CD4-positive, alpha-beta T cell (primary cell): ENCODE results near the gene PPIF. TPM values are rescaled to one million over a fixed set of nuclear protein-coding genes. Genes with fewer than 3 reads are reported as not detected.
A peak's percentile ranks its signal among the peaks of the same experiment; 100 is the strongest.

Experiments used
- ATAC-seq: fragments of 200-7000 bp; cut with Tn5 transposase; one replicate; pipeline ENCODE4 v1.10.0; 2022; ENCODE audit warnings: mild to moderate bottlenecking; ENCODE audit not compliant: poor library complexity
- CTCF ChIA-PET: fragments of 350-600 bp; sonication (Branson Sonifier 250); formaldehyde crosslinking; loops from one replicate; lab custom pipeline; 2021; ENCODE audit warnings: antibody characterized with exemption, inconsistent platforms; lab: Charles Lee
- POLR2A ChIA-PET: fragments of 350-600 bp; sonication (Branson Sonifier 250); formaldehyde crosslinking; loops from one replicate; lab custom pipeline; 2021; ENCODE audit warnings: antibody characterized with exemption, inconsistent platforms; lab: Charles Lee
- DNase-seq, 14 experiments: peaks; one replicate each; pipeline ENCODE4 v3.0.0-alpha.2; 2013 to 2020; ENCODE audit warnings: mixed read lengths in 2 of 14
- H3K27ac ChIP-seq, 2 donors: one replicate each; pipeline versions ENCODE4 v1.5.1 to v1.7.0; 2013; ENCODE audit warnings: low read length in 2 of 2, low read depth in 1 of 2, mild to moderate bottlenecking in 1 of 2
- H3K27me3 ChIP-seq, 2 experiments: 1 replicate in 1 of 2; 2 replicates in 1 of 2; pipeline versions ENCODE4 v1.6.1 to v1.7.0; 2013; ENCODE audit warnings: low read length in 2 of 2, control low read depth in 1 of 2, mild to moderate bottlenecking in 1 of 2, moderate library complexity in 1 of 2; ENCODE audit not compliant: insufficient read depth in 2 of 2, control insufficient read depth in 1 of 2
- H3K36me3 ChIP-seq: one replicate; pipeline ENCODE4 v1.6.1; 2013; ENCODE audit warnings: low read length, control low read depth; ENCODE audit not compliant: insufficient read depth
- H3K4me1 ChIP-seq: one replicate; pipeline ENCODE4 v1.6.1; 2013; ENCODE audit warnings: low read length, control low read depth; ENCODE audit not compliant: insufficient read depth
- H3K4me3 ChIP-seq: one replicate; pipeline ENCODE4 v1.5.1; 2013; ENCODE audit warnings: mild to moderate bottlenecking, low read length, moderate library complexity
- H3K9me3 ChIP-seq, 2 experiments: 1 replicate in 1 of 2; 2 replicates in 1 of 2; pipeline versions ENCODE4 v1.6.1 to v1.7.0; 2013; ENCODE audit warnings: low read length in 2 of 2, mild to moderate bottlenecking in 2 of 2, control low read depth in 1 of 2, moderate library complexity in 1 of 2; ENCODE audit not compliant: control insufficient read depth in 1 of 2, insufficient read depth in 1 of 2
- H3K27ac Mint-ChIP-seq: one replicate; pipeline ENCODE4 v1.8.0; 2020; ENCODE audit warnings: mixed read lengths
- H3K27me3 Mint-ChIP-seq: one replicate; pipeline ENCODE4 v1.8.0; 2021; ENCODE audit warnings: mixed read lengths
- H3K36me3 Mint-ChIP-seq: one replicate; pipeline ENCODE4 v1.8.0; 2021; ENCODE audit warnings: low read depth, mixed read lengths
- H3K4me1 Mint-ChIP-seq: one replicate; pipeline ENCODE4 v1.8.0; 2021; ENCODE audit warnings: low read depth, mixed read lengths
- H3K4me3 Mint-ChIP-seq: one replicate; pipeline ENCODE4 v1.8.0; 2020; ENCODE audit warnings: mild to moderate bottlenecking, mixed read lengths
- H3K9me3 Mint-ChIP-seq: one replicate; pipeline ENCODE4 v1.8.0; 2020; ENCODE audit warnings: mixed read lengths
- intact Hi-C, 2 experiments: fragments of 100-400 bp; cut with DNase I in 1 of 2; cut with micrococcal nuclease in 1 of 2; formaldehyde crosslinking; loops; one replicate each; pipeline versions ENCODE4 v1.15.1 to v1.9.0; 2023 to 2025; cut with DNase I, micrococcal nuclease
- total RNA-seq, 174 experiments: library from RNA in 2 of 174; stranded (reverse) in 2 of 174; gene quantifications; one replicate each; pipeline ENCODE4 v1.2.3 and lab custom pipeline; 2021 to 2026
- TF ChIP-seq, protein P1 (sequence below): fragments of 200-600 bp; IDR thresholded peaks from one replicate; pipeline ENCODE4 v1.8.0; 2022; ENCODE audit warnings: antibody characterized with exemption, mild to moderate bottlenecking

PPIF gene
- total RNA-seq, 2 experiments from 2014 or later = 42.4 to 42.7 TPM

DNA sequence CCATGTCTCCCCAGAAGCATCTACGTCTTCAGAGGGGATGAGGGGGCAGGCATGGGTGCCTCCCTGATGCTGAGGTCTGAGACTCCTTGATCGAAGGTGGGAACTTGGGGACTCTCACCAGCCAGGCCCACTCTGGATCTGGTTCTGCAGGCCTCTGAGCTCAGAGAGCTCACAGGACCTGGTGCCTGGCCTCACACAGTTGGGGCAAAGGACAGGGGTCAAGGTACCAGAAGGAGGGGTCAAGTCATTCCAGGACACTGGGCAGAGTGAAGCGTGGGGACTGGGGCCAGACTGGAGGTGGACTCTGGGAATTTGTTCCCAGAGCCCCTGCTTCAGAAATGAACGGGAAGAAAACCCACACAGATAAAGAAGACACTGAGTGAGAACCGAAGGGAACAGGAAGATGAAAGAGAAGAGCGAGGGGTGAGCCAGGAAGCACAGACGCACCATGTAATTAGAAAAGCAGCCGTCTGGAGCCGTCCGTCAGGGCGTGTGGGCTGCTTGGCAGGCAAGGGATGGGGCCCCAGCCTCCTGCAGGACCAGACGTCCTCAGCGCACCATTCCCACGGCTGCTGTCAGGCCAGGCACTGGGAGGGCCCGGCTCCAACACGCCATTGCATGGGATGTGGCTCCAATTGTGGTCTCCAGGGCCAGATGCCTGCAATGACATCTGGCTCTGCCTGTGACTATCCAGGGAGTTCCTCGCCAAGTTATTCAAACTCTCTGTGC lies 50.5 kb downstream of the PPIF start:
- H3K4me1 ChIP-seq = peaks cover 5% of the 10 kb centered on the region
- no peaks in the 10 kb centered on the region for H3K36me3 ChIP-seq
- Mint-ChIP-seq H3K36me3 (no peaks in the 10 kb centered on the region), H3K4me1 (no peaks in the 10 kb centered on the region), H3K9me3 (no peaks in the 10 kb centered on the region), H3K4me3 (no peak overlapping the region), H3K27me3 (no peaks in the 10 kb centered on the region), H3K27ac (no peak overlapping the region)
- H3K27ac ChIP-seq = no peak overlapping the region
- TF ChIP-seq, protein P1, sequence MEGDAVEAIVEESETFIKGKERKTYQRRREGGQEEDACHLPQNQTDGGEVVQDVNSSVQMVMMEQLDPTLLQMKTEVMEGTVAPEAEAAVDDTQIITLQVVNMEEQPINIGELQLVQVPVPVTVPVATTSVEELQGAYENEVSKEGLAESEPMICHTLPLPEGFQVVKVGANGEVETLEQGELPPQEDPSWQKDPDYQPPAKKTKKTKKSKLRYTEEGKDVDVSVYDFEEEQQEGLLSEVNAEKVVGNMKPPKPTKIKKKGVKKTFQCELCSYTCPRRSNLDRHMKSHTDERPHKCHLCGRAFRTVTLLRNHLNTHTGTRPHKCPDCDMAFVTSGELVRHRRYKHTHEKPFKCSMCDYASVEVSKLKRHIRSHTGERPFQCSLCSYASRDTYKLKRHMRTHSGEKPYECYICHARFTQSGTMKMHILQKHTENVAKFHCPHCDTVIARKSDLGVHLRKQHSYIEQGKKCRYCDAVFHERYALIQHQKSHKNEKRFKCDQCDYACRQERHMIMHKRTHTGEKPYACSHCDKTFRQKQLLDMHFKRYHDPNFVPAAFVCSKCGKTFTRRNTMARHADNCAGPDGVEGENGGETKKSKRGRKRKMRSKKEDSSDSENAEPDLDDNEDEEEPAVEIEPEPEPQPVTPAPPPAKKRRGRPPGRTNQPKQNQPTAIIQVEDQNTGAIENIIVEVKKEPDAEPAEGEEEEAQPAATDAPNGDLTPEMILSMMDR = no peak
- DNase-seq (no peak), ATAC-seq (no peak)
- CTCF ChIA-PET = no interaction called here
- H3K27me3 ChIP-seq = no peaks in the 10 kb centered on the region
- H3K4me3 ChIP-seq = no peak overlapping the region
- intact Hi-C loops = no loop called here
- POLR2A ChIA-PET = no interaction called here
- no peaks in the 10 kb centered on the region for H3K9me3 ChIP-seq

DNA sequence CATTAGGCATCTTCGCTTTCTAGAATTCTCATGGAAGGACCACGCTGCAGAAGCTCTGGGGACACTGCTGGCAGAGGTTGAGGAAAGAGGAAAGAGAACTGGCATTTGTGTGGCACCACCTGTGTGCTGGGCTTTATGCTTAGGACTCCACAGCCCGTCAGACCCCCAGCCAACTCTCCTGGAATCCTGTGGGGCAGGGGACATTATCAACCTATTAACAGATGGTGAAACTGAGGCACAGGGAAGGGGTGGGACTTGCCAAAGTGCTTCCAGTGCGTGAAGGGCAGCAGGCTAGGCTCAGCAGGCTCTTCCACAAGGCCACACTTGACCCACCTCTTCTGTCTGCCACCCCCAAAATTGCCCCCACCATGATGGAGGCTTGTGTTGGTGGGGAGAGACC lies 51.4 kb downstream of the PPIF start:
- no peaks in the 10 kb centered on the region for H3K9me3 Mint-ChIP-seq

DNA sequence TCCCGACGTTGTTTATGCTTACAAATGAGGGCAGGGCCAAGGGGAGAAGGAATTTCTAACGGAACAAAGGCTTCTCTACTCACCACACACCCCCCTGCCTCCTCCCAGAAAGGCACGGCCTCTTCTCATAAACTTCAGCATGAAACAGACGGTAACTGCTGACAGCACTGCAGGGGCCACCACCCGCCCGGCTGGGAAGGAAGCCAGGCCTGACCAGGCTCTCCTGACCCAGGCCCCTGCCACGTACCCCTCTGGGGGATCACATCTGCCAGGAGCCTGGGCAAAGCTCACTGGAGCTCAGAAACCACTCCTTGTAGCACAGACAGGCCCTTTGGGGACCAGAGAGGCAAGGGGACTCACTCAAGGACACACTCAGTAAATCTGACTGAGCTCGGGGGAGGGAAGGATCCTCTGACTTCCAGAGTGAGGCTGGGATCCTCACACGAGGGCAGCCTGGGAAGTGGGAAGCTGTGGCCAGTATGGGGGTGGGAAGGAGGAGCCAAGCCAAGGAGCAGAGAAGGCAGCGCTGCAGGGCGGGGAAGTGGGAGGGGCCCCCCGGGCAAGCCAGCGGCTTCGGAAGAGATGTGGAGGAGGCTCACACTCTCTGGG lies 52.1 kb downstream of the PPIF start:
- Mint-ChIP-seq H3K27me3 (no peaks in the 10 kb centered on the region), H3K36me3 (no peaks in the 10 kb centered on the region), H3K27ac (no peak overlapping the region), H3K4me1 (no peaks in the 10 kb centered on the region), H3K9me3 (no peaks in the 10 kb centered on the region), H3K4me3 (no peak overlapping the region)
- peaks cover 8% of the 10 kb centered on the region for H3K4me1 ChIP-seq
- H3K4me3 ChIP-seq = no peak overlapping the region
- TF ChIP-seq, protein P1 = no peak
- no peaks in the 10 kb centered on the region for H3K27me3 ChIP-seq
- no peak overlapping the region for H3K27ac ChIP-seq
- ATAC-seq = no peak
- H3K9me3 ChIP-seq = no peaks in the 10 kb centered on the region
- CTCF ChIA-PET = no interaction called here
- intact Hi-C loops = no loop called here
- peak in 1 of 14 experiments; percentile 15 for DNase-seq
- POLR2A ChIA-PET = no interaction called here
- no peaks in the 10 kb centered on the region for H3K36me3 ChIP-seq

More for the DNA sequence above, 51.4 kb downstream of the PPIF start:
- Histone ChIP-seq H3K27me3 (no peaks in the 10 kb centered on the region), H3K4me3 (no peak overlapping the region), H3K4me1 (peaks cover 8% of the 10 kb centered on the region), H3K27ac (no peak overlapping the region), H3K9me3 (no peaks in the 10 kb centered on the region), H3K36me3 (no peaks in the 10 kb centered on the region)
- DNase-seq = no peak
- Mint-ChIP-seq H3K4me3 (no peak overlapping the region), H3K36me3 (no peaks in the 10 kb centered on the region), H3K27ac (no peak overlapping the region), H3K27me3 (no peaks in the 10 kb centered on the region), H3K4me1 (no peaks in the 10 kb centered on the region)
- CTCF ChIA-PET = no interaction called here
- TF ChIP-seq, protein P1 = no peak
- POLR2A ChIA-PET = no interaction called here
- intact Hi-C loops = no loop called here
- ATAC-seq = no peak
